Right lobe of liver (tissue), 6 donors: ENCODE data around the gene PPP1R15B. TPM values are rescaled to one million over a fixed set of nuclear protein-coding genes. Genes with fewer than 3 reads are reported as not detected.

Experiments
- ATAC-seq, 4 donors: fragments of 200-7000 bp; cut with Tn5 transposase; one replicate each; pipeline ENCODE4 v1.9.1; 2020; ENCODE audit warnings: mild to moderate bottlenecking in 4 of 4, moderate library complexity in 4 of 4
- DNase-seq, 3 donors: peaks; one replicate each; pipeline ENCODE4 v3.0.0-alpha.2; 2020
- H3K27ac ChIP-seq, 3 donors: fragments of 200-600 bp; one replicate each; pipeline ENCODE4 v1.8.0; 2022
- H3K27me3 ChIP-seq, 2 donors: fragments of 200-600 bp; one replicate each; pipeline ENCODE4 v1.8.0; 2022
- H3K36me3 ChIP-seq, 4 donors: fragments of 200-600 bp; sonication (generic) in 1 of 4; one replicate each; pipeline versions ENCODE4 v1.5.1 to v1.8.0; 2017 to 2022; ENCODE audit warnings: control low read depth in 1 of 4
- H3K4me1 ChIP-seq, 4 donors: fragments of 200-600 bp; sonication (generic) in 1 of 4; one replicate each; pipeline versions ENCODE4 v1.5.1 to v1.8.0; 2017 to 2022; ENCODE audit warnings: control low read depth in 1 of 4
- H3K4me3 ChIP-seq, 3 donors: fragments of 200-600 bp; one replicate each; pipeline ENCODE4 v1.8.0; 2022
- H3K9me3 ChIP-seq, 4 donors: fragments of 200-600 bp; sonication (generic) in 1 of 4; one replicate each; pipeline versions ENCODE4 v1.5.1 to v1.8.0; 2017 to 2022; ENCODE audit warnings: control low read depth in 1 of 4
- POLR2A ChIP-seq: fragments of 450-650 bp; IDR thresholded peaks from one replicate; pipeline ENCODE4 v1.6.1; 2017; ENCODE audit warnings: antibody characterized with exemption, mild to moderate bottlenecking
- WGBS: methylation state at CpG from one replicate; pipeline ENCODE4 v1.1.6; 2018; ENCODE audit warnings: low coverage, low lambda C conversion rate; ENCODE audit not compliant: insufficient coverage; ENCODE audit errors: missing lambda C conversion rate; 5-methylcytosine and 5-hydroxymethylcytosine counted together
- intact Hi-C, 2 donors: fragments of 100-400 bp; cut with DNase I; formaldehyde crosslinking; loops; one replicate each; pipeline versions ENCODE4 v1.11.2 to v1.14.1; 2022
- total RNA-seq, 6 experiments: library from RNA; depleted of rRNA in 2 of 6; stranded (reverse); fragments of >200 nt in 2 of 6; fragmentation: NEBNext Ultra II Directional in 3 of 6; extraction: Animal tissue kit (Norgen Biotek cat#: 25700) in 3 of 6; gene quantifications; one replicate each; pipeline versions ENCODE4 v1.1.0 to v1.2.4, GENCODE V29; 2016 to 2023
- TF ChIP-seq, protein P1 (sequence below), 4 donors: fragments of 200-600 bp in 3 of 4; fragments of 450-650 bp in 1 of 4; IDR thresholded peaks; one replicate each; pipeline versions ENCODE4 v1.5.1 to v1.8.0; 2016 to 2022; ENCODE audit warnings: antibody characterized with exemption in 4 of 4, mild to moderate bottlenecking in 2 of 4
- donor health status: DM: no; HTN: yes; CAD: no.
- donor health status: DM: no; HTN: no; CAD: no.
- donor health status: DM: no; HTN: no; CAD: no.
- donor health status: DM: no; HTN: yes; CAD: no.
- donor health status: DM: no; HTN: yes; CAD: no.

PPP1R15B gene
- total RNA-seq, 6 experiments from 2014 or later: 28.6 to 43.6 (median 34.3) TPM

DNA sequence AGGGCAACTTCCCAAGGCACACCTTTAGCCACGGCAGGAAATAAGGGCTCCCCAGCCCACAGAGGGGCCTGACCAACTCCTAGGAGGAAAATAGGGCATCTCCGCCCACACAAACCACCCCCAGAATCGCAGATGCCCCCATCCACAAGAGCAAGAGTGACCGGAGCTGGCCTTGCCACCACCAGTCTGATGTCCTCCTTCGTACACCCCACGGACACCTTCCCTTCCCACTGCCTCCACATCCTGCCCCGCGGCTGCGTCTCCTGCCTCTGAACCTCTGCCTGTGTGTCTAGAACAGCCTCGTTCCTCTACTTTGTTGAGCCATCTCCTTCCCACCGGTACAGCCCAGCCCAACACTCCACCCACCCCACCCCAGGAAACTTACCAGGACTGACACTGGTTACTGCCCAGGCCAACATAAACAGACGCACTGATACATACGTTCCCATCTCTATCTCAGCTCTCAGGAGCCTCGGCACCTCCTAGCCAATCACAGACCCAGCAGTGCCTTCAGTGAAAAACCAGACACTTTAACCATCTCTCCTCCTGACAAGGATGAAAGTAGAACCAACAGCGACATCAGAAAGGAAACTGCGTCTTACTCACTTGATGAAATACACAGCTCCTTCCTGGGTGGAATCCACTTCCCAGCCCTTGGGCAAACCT, 44.3 kb downstream of the PPP1R15B start:
- Histone ChIP-seq H3K4me3 (no peak overlapping the region), H3K36me3 (no peaks in the 10 kb centered on the region), H3K27me3 (no peaks in the 10 kb centered on the region), H3K4me1 (peaks cover 0 to 8% (median 2%) of the 10 kb centered on the region in 4 donors), H3K27ac (no peak overlapping the region), H3K9me3 (no peaks in the 10 kb centered on the region)
- ATAC-seq (no peak), DNase-seq (no peak)
- TF ChIP-seq, protein P1, sequence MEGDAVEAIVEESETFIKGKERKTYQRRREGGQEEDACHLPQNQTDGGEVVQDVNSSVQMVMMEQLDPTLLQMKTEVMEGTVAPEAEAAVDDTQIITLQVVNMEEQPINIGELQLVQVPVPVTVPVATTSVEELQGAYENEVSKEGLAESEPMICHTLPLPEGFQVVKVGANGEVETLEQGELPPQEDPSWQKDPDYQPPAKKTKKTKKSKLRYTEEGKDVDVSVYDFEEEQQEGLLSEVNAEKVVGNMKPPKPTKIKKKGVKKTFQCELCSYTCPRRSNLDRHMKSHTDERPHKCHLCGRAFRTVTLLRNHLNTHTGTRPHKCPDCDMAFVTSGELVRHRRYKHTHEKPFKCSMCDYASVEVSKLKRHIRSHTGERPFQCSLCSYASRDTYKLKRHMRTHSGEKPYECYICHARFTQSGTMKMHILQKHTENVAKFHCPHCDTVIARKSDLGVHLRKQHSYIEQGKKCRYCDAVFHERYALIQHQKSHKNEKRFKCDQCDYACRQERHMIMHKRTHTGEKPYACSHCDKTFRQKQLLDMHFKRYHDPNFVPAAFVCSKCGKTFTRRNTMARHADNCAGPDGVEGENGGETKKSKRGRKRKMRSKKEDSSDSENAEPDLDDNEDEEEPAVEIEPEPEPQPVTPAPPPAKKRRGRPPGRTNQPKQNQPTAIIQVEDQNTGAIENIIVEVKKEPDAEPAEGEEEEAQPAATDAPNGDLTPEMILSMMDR (IDR thresholded peaks at IDR 0.05): no peak
- no peak for TF ChIP-seq POLR2A
- intact Hi-C loops: loop anchor here in 1 of 2 donors (5.0 to 10.0 kb wide), 2 partner anchors 153 to 205 kb away; partner anchors contain the start of gene GOLT1A
- WGBS: 88% methylated on average over 12 of the region's 16 CpGs

DNA sequence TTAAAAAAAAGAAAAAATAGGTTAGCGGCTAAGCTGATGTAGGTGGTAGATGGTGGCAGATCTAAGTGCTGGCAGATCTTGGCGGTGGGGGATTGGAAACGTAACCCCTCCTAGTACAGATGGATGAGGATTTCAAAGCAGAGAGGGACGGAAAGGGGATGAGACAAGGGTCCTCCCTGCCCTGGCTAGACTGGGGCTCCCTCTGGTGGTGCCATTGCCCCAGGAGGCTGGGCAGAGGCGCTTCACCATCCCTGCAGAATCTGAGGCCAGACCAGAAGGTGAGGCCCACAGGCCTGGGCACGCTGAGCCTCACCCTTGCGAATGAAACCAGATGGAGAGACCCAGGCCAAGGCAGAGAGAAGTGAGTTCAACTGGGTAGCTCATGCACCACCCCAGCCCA, 44.9 kb downstream of the PPP1R15B start:
- TF ChIP-seq POLR2A: no peak
- TF ChIP-seq, protein P1 (IDR thresholded peaks at IDR 0.05): peak; percentile 34 to 52 (median 50)
- H3K4me1 ChIP-seq: peaks cover 0 to 8% (median 2%) of the 10 kb centered on the region in 4 donors
- H3K9me3 ChIP-seq: no peaks in the 10 kb centered on the region
- ATAC-seq (peak; percentile 13 to 47 (median 32)), DNase-seq (no peak)
- 90% methylated on average over 4 of the region's 7 CpGs for WGBS
- H3K27ac ChIP-seq: no peak overlapping the region
- H3K4me3 ChIP-seq: no peak overlapping the region
- H3K27me3 ChIP-seq: no peaks in the 10 kb centered on the region
- intact Hi-C loops: loop anchor here in 1 of 2 donors (5.0 to 10.0 kb wide), 2 partner anchors 152 to 204 kb away; partner anchors contain the start of gene GOLT1A
- no peaks in the 10 kb centered on the region for H3K36me3 ChIP-seq

DNA sequence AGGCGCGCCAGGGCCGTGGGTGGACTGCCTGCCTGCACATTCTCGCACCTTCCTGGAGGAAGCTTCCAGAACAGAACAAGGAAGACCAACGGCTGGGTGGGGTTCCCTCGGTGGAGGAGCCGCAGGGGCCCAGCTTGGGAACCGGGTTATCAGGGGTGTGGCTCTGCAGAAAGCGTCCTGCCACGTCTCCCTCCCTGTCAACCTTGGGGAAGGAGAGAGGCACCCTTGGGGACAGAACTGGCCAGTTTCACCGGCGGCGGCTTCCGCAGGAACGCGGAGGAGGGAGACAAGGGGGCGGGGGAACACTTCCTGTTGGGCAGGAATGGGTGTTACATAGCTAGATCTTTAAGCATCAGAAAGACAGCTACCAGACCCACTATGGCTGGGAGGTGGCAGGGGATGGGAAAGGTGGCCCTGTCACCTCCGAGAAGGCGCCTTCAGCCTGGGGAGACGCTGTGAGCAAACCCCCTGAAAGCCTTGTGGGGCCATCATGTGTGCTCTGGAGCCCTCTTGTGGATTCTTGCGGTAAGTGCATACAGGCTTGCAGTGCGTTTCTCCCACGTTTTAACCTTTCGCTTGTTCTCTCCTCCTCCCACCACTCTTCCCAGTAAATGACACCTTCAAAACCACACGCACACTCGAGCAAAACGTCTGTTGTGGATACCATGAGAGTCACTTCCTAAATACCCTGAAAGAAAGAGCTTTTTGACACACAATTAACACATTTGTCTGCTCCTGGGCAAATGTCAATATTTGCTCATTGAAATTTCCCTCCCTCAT, 48.1 kb downstream of the PPP1R15B start:
- no peak for TF ChIP-seq POLR2A
- TF ChIP-seq, protein P1 (IDR thresholded peaks at IDR 0.05): peak; percentile 95 to 97 (median 96)
- Histone ChIP-seq H3K27ac (peak overlapping the region; percentile 55 to 76 (median 61)), H3K9me3 (no peaks in the 10 kb centered on the region), H3K36me3 (no peaks in the 10 kb centered on the region), H3K4me1 (peaks cover 0 to 8% (median 2%) of the 10 kb centered on the region in 4 donors), H3K4me3 (peak overlapping the region; percentile 19 to 46 (median 42)), H3K27me3 (no peaks in the 10 kb centered on the region)
- DNase-seq (peak; percentile 62 to 67 (median 66)), ATAC-seq (peak; percentile 88 to 97 (median 94))
- intact Hi-C loops: loop anchor here (5.0 to 10.0 kb wide), 2 partner anchors 149 to 201 kb away; partner anchors contain the start of gene GOLT1A (in 1 of the 2)
- 0% methylated on average over 11 of the region's 27 CpGs for WGBS

DNA sequence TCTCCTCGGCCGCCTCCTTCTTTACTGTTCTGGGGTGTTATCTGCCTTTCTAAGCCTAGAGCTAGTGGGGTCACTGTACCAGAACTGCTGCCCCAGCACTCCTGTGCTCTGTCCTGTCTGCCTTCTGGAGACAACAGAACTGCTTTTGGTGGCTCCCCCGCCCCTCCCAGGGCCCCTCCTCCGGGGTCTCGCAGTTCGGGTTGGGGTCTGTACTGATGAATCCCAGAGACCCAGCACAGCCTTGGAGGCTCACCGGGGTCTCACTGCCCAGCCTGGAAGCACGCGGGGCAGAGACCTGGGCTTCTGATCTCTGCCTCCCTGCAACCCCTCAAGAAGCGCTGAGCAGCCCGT, 48.7 kb downstream of the PPP1R15B start:
- DNase-seq: no peak
- no peaks in the 10 kb centered on the region for H3K36me3 ChIP-seq
- intact Hi-C loops: loop anchor here (5.0 to 10.0 kb wide), 2 partner anchors 148 to 201 kb away; partner anchors contain the start of gene GOLT1A (in 1 of the 2)
- H3K4me1 ChIP-seq: peaks cover 0 to 8% (median 2%) of the 10 kb centered on the region in 4 donors
- H3K27me3 ChIP-seq: no peaks in the 10 kb centered on the region
- TF ChIP-seq, protein P1 (IDR thresholded peaks at IDR 0.05): no peak
- TF ChIP-seq POLR2A: no peak
- H3K27ac ChIP-seq: peak overlapping the region; percentile 55 to 76 (median 61)
- ATAC-seq: peak in 1 of 4 donors; percentile 4
- no peaks in the 10 kb centered on the region for H3K9me3 ChIP-seq
- WGBS: 52% methylated on average over 6 of the region's 11 CpGs
- peak overlapping the region; percentile 19 to 46 (median 42) for H3K4me3 ChIP-seq
